ENCODE data around the gene GOLGA1.

GOLGA1 gene

DNA sequence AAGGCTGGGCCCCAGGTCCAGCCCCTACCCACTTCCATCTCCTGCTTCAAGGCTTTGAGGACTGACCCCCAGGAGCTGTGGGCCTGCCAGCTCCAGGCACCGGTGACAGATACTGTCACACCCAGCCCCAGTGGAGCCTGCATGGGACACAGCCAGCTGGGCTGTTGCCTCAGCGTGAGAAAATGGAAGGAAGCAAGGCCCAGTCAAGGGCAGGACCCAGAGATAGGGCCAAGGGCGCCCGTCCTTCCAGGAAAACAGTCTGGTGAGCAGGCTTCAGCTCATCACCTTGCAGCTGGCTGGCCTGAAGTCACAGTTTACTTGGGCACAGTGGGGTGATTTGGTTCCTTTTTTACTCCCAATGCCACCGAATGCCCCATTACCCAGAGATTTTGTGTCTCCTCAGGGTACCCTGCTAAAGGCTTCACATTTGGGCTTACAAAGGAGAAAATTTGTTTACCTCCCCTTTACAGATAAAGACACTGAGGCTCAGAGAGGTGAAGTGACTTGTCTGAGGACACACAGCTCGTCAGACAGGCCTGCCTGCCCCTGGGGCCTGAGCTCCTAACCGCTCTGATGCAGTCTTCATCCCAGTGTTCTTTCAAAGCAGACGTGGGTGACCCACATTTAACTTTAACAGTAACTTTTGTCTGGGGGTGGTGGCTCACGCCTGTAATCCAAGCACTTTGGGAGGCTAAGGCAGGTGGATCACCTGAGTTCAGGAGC lies 109.1 kb downstream of the GOLGA1 start:
- DNase-seq = no peak

DNA sequence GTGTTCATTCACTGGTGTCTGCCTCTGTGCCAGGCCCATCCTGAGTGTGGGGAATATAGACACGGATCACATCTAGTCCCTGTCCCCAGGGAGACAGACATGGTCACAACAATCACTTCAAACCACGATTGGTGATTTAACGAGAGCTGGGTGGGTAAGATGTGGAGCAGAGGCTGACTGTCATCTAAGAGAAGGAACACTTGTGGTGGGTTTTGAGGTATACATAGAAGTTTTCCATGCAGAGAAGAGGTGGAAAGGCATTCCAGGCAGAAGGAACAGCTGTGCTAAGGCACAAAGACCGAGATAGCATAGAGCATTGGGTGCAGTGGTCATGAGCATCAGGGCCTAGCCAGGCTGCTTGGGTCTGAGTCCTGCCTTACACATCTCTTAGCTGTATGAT lies 110.3 kb downstream of the GOLGA1 start:
- DNase-seq = no peak

DNA sequence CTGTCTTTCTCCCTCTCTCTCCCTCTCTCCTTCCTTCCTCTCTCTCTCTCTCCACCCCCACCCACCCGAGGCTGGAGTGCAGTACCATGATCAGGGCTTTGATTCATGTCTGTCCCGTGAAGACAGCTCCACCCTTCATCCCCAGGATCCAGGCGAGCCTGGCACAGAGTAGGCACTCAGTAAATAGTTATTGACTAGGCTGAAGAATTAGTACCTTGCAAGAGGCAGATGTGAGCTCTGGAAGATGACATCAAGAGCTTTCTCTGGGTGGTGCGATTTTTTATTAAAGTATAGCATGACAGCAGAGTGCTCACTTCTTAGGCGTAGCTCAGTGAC lies 111.6 kb downstream of the GOLGA1 start:
- no peak for DNase-seq

DNA sequence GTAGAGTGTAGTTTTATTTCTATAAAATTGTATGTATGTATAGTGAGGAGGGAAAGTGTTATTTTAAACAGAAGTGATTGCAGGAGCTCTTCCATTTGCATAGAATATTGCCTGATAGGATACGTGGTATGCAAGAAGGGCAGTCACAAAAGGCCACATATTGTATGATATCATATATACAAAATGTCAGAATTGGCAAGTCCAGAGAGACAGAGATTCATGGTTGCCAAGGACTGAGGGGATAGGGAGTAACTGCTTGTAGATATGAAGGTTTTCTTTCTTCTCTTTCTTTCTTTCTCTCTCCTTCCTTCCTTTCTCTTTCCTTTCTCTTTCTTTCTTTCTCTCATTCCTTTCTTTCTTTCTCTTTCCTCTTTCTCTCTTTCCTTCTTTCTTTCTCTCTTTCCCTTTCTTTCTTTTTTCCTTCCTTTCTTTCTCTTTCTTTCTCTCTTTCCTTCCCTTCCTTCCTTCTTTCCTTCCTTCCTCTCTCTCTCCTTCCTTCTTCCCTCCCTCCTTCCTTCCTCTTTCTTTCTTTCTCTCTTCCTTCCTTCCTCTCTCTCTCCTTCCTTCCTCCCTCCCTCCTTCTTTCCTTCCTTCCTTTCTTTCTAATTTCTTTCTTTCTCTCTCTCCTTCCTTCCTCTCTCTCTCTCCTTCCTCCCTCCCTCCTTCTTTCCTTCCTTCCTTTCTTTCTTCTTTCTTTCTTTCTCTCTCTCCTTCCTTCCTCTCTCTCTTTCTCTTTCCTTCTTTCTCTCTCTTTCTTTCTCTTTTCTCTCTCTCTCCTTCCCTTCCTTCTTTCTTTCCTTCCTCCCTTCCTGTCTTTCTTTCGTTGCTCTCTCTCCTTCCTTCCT lies 112.2 kb downstream of the GOLGA1 start:
- DNase-seq = no peak

Data from T1000 (cell line).